Putamen (tissue), 1 donor: ENCODE results near the gene MTFR1L.
"Not testable (repeated sequence)": the region's sequence is repeated elsewhere in the genome, so short reads cannot be mapped to it uniquely, and the experiment has no call there.

Source experiments
- DNase-seq: peaks from one replicate; pipeline ENCODE4 v3.0.0-alpha.2; 2016; ENCODE audit warnings: low spot score

MTFR1L gene

GRCh38 chr1:25825605-25826004, 5.9 kb downstream of the MTFR1L start:
- DNase-seq: no peak

GRCh38 chr1:25826571-25826970, 6.8 kb downstream of the MTFR1L start:
- no peak for DNase-seq

- DNase-seq: no peak
Observed at GRCh38 chr1:25828491-25828890, 8.7 kb downstream of the MTFR1L start.

- no peak for DNase-seq
Observed at GRCh38 chr1:25829046-25829445, 9.3 kb downstream of the MTFR1L start.

- no peak for DNase-seq
Observed at GRCh38 chr1:25831569-25832196, 11.9 kb downstream of the MTFR1L start.

GRCh38 chr1:25832336-25833037, 12.7 kb downstream of the MTFR1L start:
- DNase-seq: no peak

- no peak for DNase-seq
Observed at GRCh38 chr1:25833158-25833557, 13.4 kb downstream of the MTFR1L start.

- no peak for DNase-seq
Observed at GRCh38 chr1:25834894-25835293, 15.1 kb downstream of the MTFR1L start.

- no peak for DNase-seq
Observed at GRCh38 chr1:25836695-25837094, 16.9 kb downstream of the MTFR1L start.

GRCh38 chr1:25837262-25837875, 17.6 kb downstream of the MTFR1L start:
- no peak for DNase-seq

- DNase-seq: not testable (repeated sequence)
Observed at GRCh38 chr1:25839808-25840207, 20.1 kb downstream of the MTFR1L start.

- no peak for DNase-seq
Observed at GRCh38 chr1:25843483-25843882, 23.7 kb downstream of the MTFR1L start.

GRCh38 chr1:25844536-25845337, 25.0 kb downstream of the MTFR1L start:
- no peak for DNase-seq

- no peak for DNase-seq
Observed at GRCh38 chr1:25845664-25846063, 25.9 kb downstream of the MTFR1L start.

GRCh38 chr1:25847929-25848328, 28.2 kb downstream of the MTFR1L start:
- no peak for DNase-seq

GRCh38 chr1:25848531-25848930, 28.8 kb downstream of the MTFR1L start:
- DNase-seq: no peak

- DNase-seq: no peak
Observed at GRCh38 chr1:25854554-25854953, 34.8 kb downstream of the MTFR1L start.

- DNase-seq: no peak
Observed at GRCh38 chr1:25856856-25857255, 37.1 kb downstream of the MTFR1L start.

- no peak for DNase-seq
Observed at GRCh38 chr1:25858494-25858893, 38.7 kb downstream of the MTFR1L start.

- peak; percentile 72 for DNase-seq
Observed at GRCh38 chr1:25858906-25859789, 39.4 kb downstream of the MTFR1L start, which contains the start of gene AUNIP. Gene AUNIP (minus strand): TSS chr1:25859457. CDS start chr1:25859357, 100 bp downstream.
